ENCODE results near the gene SYT2.

DNA sequence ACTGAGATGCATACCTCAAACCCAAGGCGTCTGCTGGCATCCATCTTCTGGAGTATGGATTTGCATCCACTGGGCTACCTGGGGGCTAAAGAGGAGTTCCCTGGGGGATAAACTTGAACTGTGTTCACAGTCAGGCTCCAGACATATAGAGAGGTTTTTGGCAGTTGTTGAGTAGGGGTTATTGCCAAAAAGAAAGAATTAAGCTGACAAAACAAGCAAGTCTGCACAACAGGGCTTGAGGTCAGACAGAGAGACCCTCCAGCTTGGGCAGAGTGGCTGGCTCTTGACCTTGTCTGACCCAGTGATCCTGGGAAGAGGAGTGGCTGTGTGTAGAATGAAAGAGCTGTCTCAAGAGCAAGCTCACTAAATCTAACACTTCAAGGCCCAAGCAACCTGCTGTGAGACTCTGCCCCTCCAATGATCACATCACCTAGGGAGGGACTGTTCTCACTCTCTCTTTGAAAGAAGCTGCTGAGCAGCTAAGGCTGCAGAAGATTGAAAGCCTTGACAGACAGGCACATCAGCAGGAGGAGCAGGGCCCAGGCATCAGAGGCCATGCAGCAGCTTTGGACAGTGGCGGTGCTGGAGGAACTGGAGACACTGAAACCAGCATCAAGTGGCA lies 61.5 kb downstream of the SYT2 start:
- no peak for TF ChIP-seq POLR2A (IDR thresholded peaks at IDR 0.05)
- TF ChIP-seq, protein P1, sequence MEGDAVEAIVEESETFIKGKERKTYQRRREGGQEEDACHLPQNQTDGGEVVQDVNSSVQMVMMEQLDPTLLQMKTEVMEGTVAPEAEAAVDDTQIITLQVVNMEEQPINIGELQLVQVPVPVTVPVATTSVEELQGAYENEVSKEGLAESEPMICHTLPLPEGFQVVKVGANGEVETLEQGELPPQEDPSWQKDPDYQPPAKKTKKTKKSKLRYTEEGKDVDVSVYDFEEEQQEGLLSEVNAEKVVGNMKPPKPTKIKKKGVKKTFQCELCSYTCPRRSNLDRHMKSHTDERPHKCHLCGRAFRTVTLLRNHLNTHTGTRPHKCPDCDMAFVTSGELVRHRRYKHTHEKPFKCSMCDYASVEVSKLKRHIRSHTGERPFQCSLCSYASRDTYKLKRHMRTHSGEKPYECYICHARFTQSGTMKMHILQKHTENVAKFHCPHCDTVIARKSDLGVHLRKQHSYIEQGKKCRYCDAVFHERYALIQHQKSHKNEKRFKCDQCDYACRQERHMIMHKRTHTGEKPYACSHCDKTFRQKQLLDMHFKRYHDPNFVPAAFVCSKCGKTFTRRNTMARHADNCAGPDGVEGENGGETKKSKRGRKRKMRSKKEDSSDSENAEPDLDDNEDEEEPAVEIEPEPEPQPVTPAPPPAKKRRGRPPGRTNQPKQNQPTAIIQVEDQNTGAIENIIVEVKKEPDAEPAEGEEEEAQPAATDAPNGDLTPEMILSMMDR (IDR thresholded peaks at IDR 0.05), result no peak
